ENCODE data around the gene STXBP2.

STXBP2 gene

GRCh38 chr19:7636691-7637373, at the start of gene STXBP2:
Gene STXBP2, plus strand, starts transcription at chr19:7637110. Its CDS starts 40 bp downstream, at chr19:7637150.
- TF ChIP-seq CTCF (IDR thresholded peaks at IDR 0.05; ENCODE audit: low read length, missing control alignments), result no peak
- H3K4me3 ChIP-seq (replicated peaks; ENCODE audit: low read depth, low read length), result peak within 1 kb of the TSS; percentile 64
- DNase-seq (ENCODE audit: low read depth), result peak; percentile 42

GRCh38 chr19:7589822-7590221, 47.1 kb upstream of the STXBP2 start:
- DNase-seq (ENCODE audit: low read depth), result no peak
- no peak for TF ChIP-seq CTCF (IDR thresholded peaks at IDR 0.05; ENCODE audit: low read length, missing control alignments)
- H3K4me3 ChIP-seq (replicated peaks; ENCODE audit: low read depth, low read length), result no peak overlapping the region

- no peak for TF ChIP-seq CTCF (IDR thresholded peaks at IDR 0.05; ENCODE audit: low read length, missing control alignments)
- DNase-seq (ENCODE audit: low read depth), result no peak
- H3K4me3 ChIP-seq (replicated peaks; ENCODE audit: low read depth, low read length), result no peak overlapping the region
Measured at GRCh38 chr19:7590256-7590655, 46.7 kb upstream of the STXBP2 start.

GRCh38 chr19:7595466-7596133, 41.3 kb upstream of the STXBP2 start, which contains the start of gene CAMSAP3:
Gene CAMSAP3, plus strand, starts transcription at chr19:7595863. Its CDS starts 140 bp downstream, at chr19:7596003.
- no peak within 1 kb of the TSS for H3K4me3 ChIP-seq (replicated peaks; ENCODE audit: low read depth, low read length)
- no peak for DNase-seq (ENCODE audit: low read depth)
- no peak for TF ChIP-seq CTCF (IDR thresholded peaks at IDR 0.05; ENCODE audit: low read length, missing control alignments)

- DNase-seq (ENCODE audit: low read depth), result no peak
- H3K4me3 ChIP-seq (replicated peaks; ENCODE audit: low read depth, low read length), result no peak overlapping the region
- TF ChIP-seq CTCF (IDR thresholded peaks at IDR 0.05; ENCODE audit: low read length, missing control alignments), result no peak
Measured at GRCh38 chr19:7596211-7596937, 40.5 kb upstream of the STXBP2 start.

- no peak for TF ChIP-seq CTCF (IDR thresholded peaks at IDR 0.05; ENCODE audit: low read length, missing control alignments)
- no peak for DNase-seq (ENCODE audit: low read depth)
- H3K4me3 ChIP-seq (replicated peaks; ENCODE audit: low read depth, low read length), result no peak overlapping the region
Measured at GRCh38 chr19:7597689-7598088, 39.2 kb upstream of the STXBP2 start.

Measured in fibroblast of pulmonary artery (primary cell).